Neuronal stem cell (in vitro differentiated cells): ENCODE data around the gene TMEM50B.

ENCODE experiments used
- DNase-seq: peaks from one replicate; pipeline ENCODE4 v3.0.0-alpha.2; 2013; ENCODE audit warnings: low spot score
- H2AFZ ChIP-seq: one replicate; pipeline ENCODE4 v1.6.1; 2013; ENCODE audit warnings: mild to moderate bottlenecking, low read length, inconsistent platforms
- H2AK5ac ChIP-seq: 2 replicates; pipeline ENCODE4 v1.6.1; 2013; ENCODE audit warnings: low read depth, mild to moderate bottlenecking, inconsistent platforms, low read length, moderate library complexity, mixed read lengths
- H2BK120ac ChIP-seq: 2 replicates; pipeline ENCODE4 v1.6.1; 2013; ENCODE audit warnings: low read depth, mild to moderate bottlenecking, inconsistent platforms, low read length, moderate library complexity, mixed read lengths
- H2BK12ac ChIP-seq: one replicate; pipeline ENCODE4 v1.6.1; 2013; ENCODE audit warnings: low read length, inconsistent platforms
- H2BK15ac ChIP-seq: 2 replicates; pipeline ENCODE4 v1.6.1; 2013; ENCODE audit warnings: mild to moderate bottlenecking, low read length, inconsistent platforms, mixed read lengths
- H2BK5ac ChIP-seq: one replicate; pipeline ENCODE4 v1.6.1; 2013; ENCODE audit warnings: inconsistent platforms, mild to moderate bottlenecking, low read length, moderate library complexity
- H3K14ac ChIP-seq: one replicate; pipeline ENCODE4 v1.6.1; 2013; ENCODE audit warnings: low read length, inconsistent platforms
- H3K18ac ChIP-seq: 2 replicates; pipeline ENCODE4 v1.6.1; 2013; ENCODE audit warnings: low read length, inconsistent platforms
- H3K23ac ChIP-seq: 2 replicates; pipeline ENCODE4 v1.6.1; 2013; ENCODE audit warnings: low read depth, mild to moderate bottlenecking, mixed read lengths, low read length, inconsistent platforms; ENCODE audit not compliant: poor library complexity
- H3K27ac ChIP-seq: replicated peaks from 3 replicates; pipeline ENCODE4 v1.5.1; 2013; ENCODE audit warnings: low read length, inconsistent platforms
- H3K27me3 ChIP-seq, 3 experiments: 2 replicates each; pipeline ENCODE4 v1.6.1; 2013; ENCODE audit warnings: low read length in 3 of 3, mild to moderate bottlenecking in 2 of 3, inconsistent platforms in 1 of 3, low read depth in 1 of 3, mixed read lengths in 1 of 3, moderate library complexity in 1 of 3; ENCODE audit not compliant: control insufficient read depth in 3 of 3, insufficient read depth in 3 of 3
- H3K36me3 ChIP-seq, 2 donors: replicated peaks in 1 of 2; 2 replicates each; pipeline ENCODE4 v1.6.1; 2013; ENCODE audit warnings: low read length in 2 of 2; ENCODE audit not compliant: control insufficient read depth in 2 of 2, insufficient read depth in 2 of 2
- H3K4ac ChIP-seq: 2 replicates; pipeline ENCODE4 v1.6.1; 2013; ENCODE audit warnings: inconsistent platforms, mild to moderate bottlenecking, low read length, moderate library complexity
- H3K4me1 ChIP-seq, 2 donors: 1 replicate in 1 of 2; 2 replicates in 1 of 2; pipeline ENCODE4 v1.6.1; 2013; ENCODE audit warnings: low read length in 2 of 2, low read depth in 1 of 2; ENCODE audit not compliant: control insufficient read depth in 2 of 2, insufficient read depth in 1 of 2
- H3K4me2 ChIP-seq: one replicate; pipeline ENCODE4 v1.6.1; 2013; ENCODE audit warnings: mild to moderate bottlenecking, low read length, inconsistent platforms; ENCODE audit not compliant: insufficient read depth, poor library complexity, severe bottlenecking
- H3K4me3 ChIP-seq, 2 donors: 2 replicates each; pipeline ENCODE4 v1.5.1; 2013; ENCODE audit warnings: low read length in 2 of 2, mild to moderate bottlenecking in 2 of 2, inconsistent platforms in 1 of 2, moderate library complexity in 1 of 2
- H3K79me1 ChIP-seq: one replicate; pipeline ENCODE4 v1.6.1; 2013; ENCODE audit warnings: low read depth, mild to moderate bottlenecking, inconsistent platforms, low read length, moderate library complexity
- H3K9ac ChIP-seq: one replicate; pipeline ENCODE4 v1.6.1; 2013; ENCODE audit warnings: mild to moderate bottlenecking, low read depth, low read length, inconsistent platforms; ENCODE audit not compliant: poor library complexity
- H3K9me3 ChIP-seq, 2 donors: replicated peaks in 1 of 2; 2 replicates each; pipeline versions ENCODE3 to v1.6.1; 2013; ENCODE audit warnings: low read length in 2 of 2, mild to moderate bottlenecking in 2 of 2, inconsistent platforms in 1 of 2, low read depth in 1 of 2, mixed read lengths in 1 of 2, moderate library complexity in 1 of 2; ENCODE audit not compliant: control insufficient read depth in 2 of 2, insufficient read depth in 1 of 2
- H4K8ac ChIP-seq: one replicate; pipeline ENCODE4 v1.6.1; 2013; ENCODE audit warnings: low read depth, mild to moderate bottlenecking, inconsistent platforms, low read length, moderate library complexity
- H4K91ac ChIP-seq: one replicate; pipeline ENCODE4 v1.6.1; 2013; ENCODE audit warnings: low read length, low read depth, mild to moderate bottlenecking, inconsistent platforms; ENCODE audit not compliant: poor library complexity
- WGBS, 2 donors: extraction: QIAGEN DNeasy Blood & Tissue Kit; methylation state at CpG; one replicate each; pipeline ENCODE4 v1.1.7; 2013; ENCODE audit warnings: missing lambda C conversion rate in 2 of 2, mixed read lengths in 1 of 2; ENCODE audit not compliant: insufficient read length in 2 of 2, insufficient replicate concordance in 1 of 2; ENCODE audit errors: extremely low coverage in 2 of 2; 5-methylcytosine and 5-hydroxymethylcytosine counted together

Gene TMEM50B

GRCh38 chr21:33455686-33456446, 23.9 kb downstream of the TMEM50B start:
- DNase-seq = no peak
- Histone ChIP-seq H2BK5ac (no peak overlapping the region), H4K91ac (no peak overlapping the region), H3K36me3 (peaks cover 0 to 45% of the 10 kb centered on the region in 2 donors), H2BK12ac (no peak overlapping the region), H3K4me2 (no peak overlapping the region), H3K14ac (no peak overlapping the region), H2AK5ac (no peak overlapping the region), H2BK15ac (no peak overlapping the region), H3K79me1 (no peaks in the 10 kb centered on the region), H3K4me3 (no peak overlapping the region), H3K27ac (no peak overlapping the region), H4K8ac (no peak overlapping the region), H3K4me1 (no peaks in the 10 kb centered on the region), H2BK120ac (no peak overlapping the region), H3K18ac (no peak overlapping the region), H3K23ac (no peak overlapping the region), H3K9me3 (no peaks in the 10 kb centered on the region), H3K4ac (no peak overlapping the region), H3K9ac (no peak overlapping the region), H2AFZ (no peak overlapping the region), H3K27me3 (no peaks in the 10 kb centered on the region)
- no CpG with 5 or more reads among the region's 6 CpGs for WGBS, 2 donors

GRCh38 chr21:33452362-33452761, 27.4 kb downstream of the TMEM50B start:
- no peak overlapping the region for H2BK15ac ChIP-seq
- H2BK5ac ChIP-seq = no peak overlapping the region
- no peaks in the 10 kb centered on the region for H3K4me1 ChIP-seq
- H2AFZ ChIP-seq = no peak overlapping the region
- H3K79me1 ChIP-seq = no peaks in the 10 kb centered on the region
- H3K4ac ChIP-seq = no peak overlapping the region
- H3K9ac ChIP-seq = no peak overlapping the region
- H3K27ac ChIP-seq = no peak overlapping the region
- H4K8ac ChIP-seq = no peak overlapping the region
- H3K4me3 ChIP-seq = no peak overlapping the region
- H4K91ac ChIP-seq = no peak overlapping the region
- peaks cover 0 to 32% of the 10 kb centered on the region in 2 donors for H3K36me3 ChIP-seq
- H3K9me3 ChIP-seq = no peaks in the 10 kb centered on the region
- no peak overlapping the region for H2BK12ac ChIP-seq
- H2BK120ac ChIP-seq = no peak overlapping the region
- H3K4me2 ChIP-seq = no peak overlapping the region
- no peak for DNase-seq
- H3K23ac ChIP-seq = no peak overlapping the region
- no CpG with 5 or more reads among the region's 3 CpGs for WGBS, 2 donors
- no peak overlapping the region for H2AK5ac ChIP-seq
- no peak overlapping the region for H3K18ac ChIP-seq
- no peaks in the 10 kb centered on the region for H3K27me3 ChIP-seq
- no peak overlapping the region for H3K14ac ChIP-seq

DNA sequence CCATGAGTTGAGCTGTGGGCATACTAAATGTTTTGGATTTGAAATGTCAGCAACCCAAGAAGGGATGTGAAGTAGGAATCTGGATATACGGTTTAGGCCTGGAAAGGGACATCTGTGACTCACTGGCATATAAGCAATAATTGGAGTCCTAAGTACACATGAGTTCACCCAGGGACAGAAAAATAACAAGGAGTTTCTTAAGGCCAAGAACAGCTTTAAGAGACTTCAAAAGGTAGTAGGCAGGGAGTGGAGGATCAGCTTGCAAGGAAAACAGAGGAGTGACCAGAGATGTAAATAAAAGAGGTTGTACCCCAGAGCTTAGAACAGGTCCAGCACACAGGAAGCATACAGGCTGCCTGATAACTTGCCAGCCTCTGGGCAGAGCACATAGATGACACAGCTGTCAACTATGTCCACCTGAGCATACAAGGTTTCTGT, 28.1 kb downstream of the TMEM50B start:
- no peak overlapping the region for H2BK5ac ChIP-seq
- no peak overlapping the region for H2BK15ac ChIP-seq
- no peak overlapping the region for H2AFZ ChIP-seq
- H3K14ac ChIP-seq = no peak overlapping the region
- H3K36me3 ChIP-seq = peaks cover 0 to 28% of the 10 kb centered on the region in 2 donors
- H3K27me3 ChIP-seq = no peaks in the 10 kb centered on the region
- H3K79me1 ChIP-seq = no peaks in the 10 kb centered on the region
- H2BK120ac ChIP-seq = no peak overlapping the region
- no peak for DNase-seq
- H3K9me3 ChIP-seq = no peaks in the 10 kb centered on the region
- no peak overlapping the region for H3K27ac ChIP-seq
- no peak overlapping the region for H2AK5ac ChIP-seq
- H3K4me2 ChIP-seq = no peak overlapping the region
- no peak overlapping the region for H3K4me3 ChIP-seq
- H3K18ac ChIP-seq = no peak overlapping the region
- H3K4ac ChIP-seq = no peak overlapping the region
- H3K23ac ChIP-seq = no peak overlapping the region
- WGBS, 2 donors = no CpG with 5 or more reads among the region's 1 CpG
- no peak overlapping the region for H4K91ac ChIP-seq
- no peak overlapping the region for H2BK12ac ChIP-seq
- no peak overlapping the region for H4K8ac ChIP-seq
- no peak overlapping the region for H3K9ac ChIP-seq
- H3K4me1 ChIP-seq = no peaks in the 10 kb centered on the region

- H2BK120ac ChIP-seq = no peak overlapping the region
- H2BK12ac ChIP-seq = no peak overlapping the region
- H3K36me3 ChIP-seq = peaks cover 0 to 10% of the 10 kb centered on the region in 2 donors
- no peak overlapping the region for H2AFZ ChIP-seq
- no peak overlapping the region for H3K4ac ChIP-seq
- no peak overlapping the region for H3K27ac ChIP-seq
- H3K14ac ChIP-seq = no peak overlapping the region
- no peak overlapping the region for H3K4me2 ChIP-seq
- no peak overlapping the region for H3K23ac ChIP-seq
- no CpG with 5 or more reads among the region's 4 CpGs for WGBS, 2 donors
- H2BK5ac ChIP-seq = no peak overlapping the region
- no peak overlapping the region for H3K4me3 ChIP-seq
- no peak overlapping the region for H2AK5ac ChIP-seq
- no peak for DNase-seq
- H4K8ac ChIP-seq = no peak overlapping the region
- H3K27me3 ChIP-seq = no peaks in the 10 kb centered on the region
- no peak overlapping the region for H2BK15ac ChIP-seq
- H3K79me1 ChIP-seq = no peaks in the 10 kb centered on the region
- H3K9ac ChIP-seq = no peak overlapping the region
- no peak overlapping the region for H4K91ac ChIP-seq
- no peaks in the 10 kb centered on the region for H3K4me1 ChIP-seq
- no peak overlapping the region for H3K18ac ChIP-seq
- H3K9me3 ChIP-seq = no peaks in the 10 kb centered on the region
Measured at GRCh38 chr21:33449616-33450015, 30.2 kb downstream of the TMEM50B start.
